ENCODE results near the gene SAYSD1.

SAYSD1 gene

GRCh38 chr6:39102821-39103136, 12.2 kb downstream of the SAYSD1 start:
- Histone ChIP-seq H3K4me3 (ENCODE audit: insufficient read depth, low read length, poor library complexity, severe bottlenecking) (no peak overlapping the region), H3K9me2 (replicated peaks; ENCODE audit: insufficient read depth, low read length) (no peaks in the 10 kb centered on the region), H3K27ac (ENCODE audit: low read depth, low read length) (no peak overlapping the region), H3K36me3 (ENCODE audit: low read length) (no peaks in the 10 kb centered on the region), H3K27me3 (ENCODE audit: low read length) (no peaks in the 10 kb centered on the region), H3K79me2 (ENCODE audit: insufficient read depth, low read length) (no peaks in the 10 kb centered on the region), H3F3A (ENCODE audit: insufficient read depth) (no peaks in the 10 kb centered on the region), H2AFZ (ENCODE audit: low read depth, low read length, severe bottlenecking) (no peak overlapping the region), H4K20me1 (ENCODE audit: low read depth, low read length) (peaks cover 4% of the 10 kb centered on the region; the same call in 1 of the 2 replicates), H3K9me3 (ENCODE audit: insufficient read depth, low read length) (no peaks in the 10 kb centered on the region), H3K9ac (ENCODE audit: low read length) (no peak overlapping the region), H3K4me2 (ENCODE audit: low read depth, low read length, poor library complexity, severe bottlenecking) (no peak overlapping the region)
- no peak for TF ChIP-seq CTCF (IDR thresholded peaks at IDR 0.05; ENCODE audit: insufficient read depth, low read length, poor library complexity, severe bottlenecking)
- TF ChIP-seq EZH2phosphoT487 (conservative IDR thresholded peaks at IDR 0.05; ENCODE audit: low read length) = no peak

- TF ChIP-seq CTCF (IDR thresholded peaks at IDR 0.05; ENCODE audit: insufficient read depth, low read length, poor library complexity, severe bottlenecking) (peak; percentile 23), EZH2phosphoT487 (conservative IDR thresholded peaks at IDR 0.05; ENCODE audit: low read length) (no peak)
- no peak overlapping the region for H3K4me2 ChIP-seq (ENCODE audit: low read depth, low read length, poor library complexity, severe bottlenecking)
Measured at GRCh38 chr6:39102071-39102820, 12.7 kb downstream of the SAYSD1 start.

GRCh38 chr6:39100358-39100757, 14.6 kb downstream of the SAYSD1 start:
- Histone ChIP-seq H3K27me3 (ENCODE audit: low read length) (no peaks in the 10 kb centered on the region), H3K36me3 (ENCODE audit: low read length) (no peaks in the 10 kb centered on the region), H3K79me2 (ENCODE audit: insufficient read depth, low read length) (no peaks in the 10 kb centered on the region), H4K20me1 (ENCODE audit: low read depth, low read length) (peaks cover 4% of the 10 kb centered on the region; the same call in 1 of the 2 replicates), H3K9ac (ENCODE audit: low read length) (no peak overlapping the region), H3K4me3 (ENCODE audit: insufficient read depth, low read length, poor library complexity, severe bottlenecking) (no peak overlapping the region), H3K9me3 (ENCODE audit: insufficient read depth, low read length) (no peaks in the 10 kb centered on the region), H2AFZ (ENCODE audit: low read depth, low read length, severe bottlenecking) (no peak overlapping the region), H3F3A (ENCODE audit: insufficient read depth) (no peaks in the 10 kb centered on the region), H3K9me2 (replicated peaks; ENCODE audit: insufficient read depth, low read length) (no peaks in the 10 kb centered on the region), H3K27ac (ENCODE audit: low read depth, low read length) (no peak overlapping the region), H3K4me2 (ENCODE audit: low read depth, low read length, poor library complexity, severe bottlenecking) (no peak overlapping the region)
- TF ChIP-seq EZH2phosphoT487 (conservative IDR thresholded peaks at IDR 0.05; ENCODE audit: low read length) (no peak), CTCF (IDR thresholded peaks at IDR 0.05; ENCODE audit: insufficient read depth, low read length, poor library complexity, severe bottlenecking) (no peak)

More at GRCh38 chr6:39102071-39102820, 12.7 kb downstream of the SAYSD1 start:
- Histone ChIP-seq H3K79me2 (ENCODE audit: insufficient read depth, low read length) (no peaks in the 10 kb centered on the region), H3K27ac (ENCODE audit: low read depth, low read length) (no peak overlapping the region), H3F3A (ENCODE audit: insufficient read depth) (no peaks in the 10 kb centered on the region), H3K9me2 (replicated peaks; ENCODE audit: insufficient read depth, low read length) (no peaks in the 10 kb centered on the region), H2AFZ (ENCODE audit: low read depth, low read length, severe bottlenecking) (no peak overlapping the region), H3K27me3 (ENCODE audit: low read length) (no peaks in the 10 kb centered on the region), H3K9me3 (ENCODE audit: insufficient read depth, low read length) (no peaks in the 10 kb centered on the region), H3K4me3 (ENCODE audit: insufficient read depth, low read length, poor library complexity, severe bottlenecking) (no peak overlapping the region), H3K36me3 (ENCODE audit: low read length) (no peaks in the 10 kb centered on the region), H4K20me1 (ENCODE audit: low read depth, low read length) (peaks cover 4% of the 10 kb centered on the region; the same call in 1 of the 2 replicates), H3K9ac (ENCODE audit: low read length) (no peak overlapping the region)
